HepG2 (cell line): Measurements from ENCODE around the gene ANKRD42. TPM values are rescaled to one million over a fixed set of nuclear protein-coding genes. Genes with fewer than 3 reads are reported as not detected.

Experiments
- ELK4 ChIP-seq: sonication (generic); formaldehyde crosslinking; IDR thresholded peaks from 2 replicates; pipeline ENCODE4 v1.9.0; 2021; ENCODE audit warnings: missing genetic modification reagents, borderline replicate concordance
- ERF ChIP-seq: IDR thresholded peaks from 2 replicates; pipeline ENCODE4 v1.6.1; 2018; ENCODE audit warnings: missing biosample characterization, missing genetic modification reagents
- FOXK1 ChIP-seq: sonication (generic); formaldehyde crosslinking; IDR thresholded peaks from 2 replicates; pipeline ENCODE4 v1.4.0; 2020; ENCODE audit warnings: low read depth, missing genetic modification reagents, borderline replicate concordance
- IKZF4 ChIP-seq: sonication (generic); formaldehyde crosslinking; IDR thresholded peaks from 2 replicates; pipeline ENCODE4 v1.5.1; 2020; ENCODE audit warnings: borderline replicate concordance, mild to moderate bottlenecking, low read depth, missing genetic modification reagents; ENCODE audit errors: not compliant biosample characterization
- ISL2 ChIP-seq: sonication (generic); formaldehyde crosslinking; IDR thresholded peaks from 2 replicates; pipeline ENCODE4 v1.5.0; 2020; ENCODE audit warnings: missing genetic modification reagents
- KDM3A ChIP-seq: IDR thresholded peaks from 2 replicates; pipeline ENCODE4 v1.6.1; 2018; ENCODE audit warnings: low read depth, missing compliant biosample characterization
- KMT2B ChIP-seq: IDR thresholded peaks from 2 replicates; pipeline ENCODE4 v1.6.1; 2016; ENCODE audit warnings: missing genetic modification reagents, missing compliant biosample characterization
- NAIF1 ChIP-seq: sonication (generic); formaldehyde crosslinking; IDR thresholded peaks from 2 replicates; pipeline ENCODE4 v1.5.0; 2020; ENCODE audit warnings: mild to moderate bottlenecking, missing genetic modification reagents, borderline replicate concordance
- SAP130 ChIP-seq: IDR thresholded peaks from 2 replicates; pipeline ENCODE4 v1.6.1; 2016; ENCODE audit warnings: low read depth
- SNAPC2 ChIP-seq: sonication (generic); formaldehyde crosslinking; IDR thresholded peaks from 2 replicates; pipeline ENCODE4 v1.8.1; 2022; ENCODE audit warnings: mild to moderate bottlenecking, missing genetic modification reagents
- SRSF1 ChIP-seq: fragments of 200-400 bp; formaldehyde crosslinking; optimal IDR thresholded peaks from 2 replicates; pipeline ENCODE3; 2017; ENCODE audit warnings: mild to moderate bottlenecking, low read depth, low read length, moderate library complexity
- TCF12 ChIP-seq, 2 experiments: fragments of 450-650 bp in 1 of 2; sonication (generic) in 1 of 2; formaldehyde crosslinking in 1 of 2; IDR thresholded peaks; 2 replicates each; pipeline versions ENCODE4 v1.6.1 to v1.8.0; 2017 to 2022; ENCODE audit warnings: antibody characterized with exemption in 1 of 2, mild to moderate bottlenecking in 1 of 2, missing genetic modification reagents in 1 of 2, moderate library complexity in 1 of 2
- TIGD3 ChIP-seq: sonication (generic); formaldehyde crosslinking; IDR thresholded peaks from 2 replicates; pipeline ENCODE4 v1.5.1; 2020; ENCODE audit warnings: mild to moderate bottlenecking, missing genetic modification reagents, borderline replicate concordance
- ZBTB20 ChIP-seq: sonication (generic); formaldehyde crosslinking; IDR thresholded peaks from 2 replicates; pipeline ENCODE4 v1.8.1; 2023; ENCODE audit warnings: missing genetic modification reagents, low read depth, mild to moderate bottlenecking, borderline replicate concordance
- ZNF251 ChIP-seq: sonication (generic); formaldehyde crosslinking; IDR thresholded peaks from 2 replicates; pipeline ENCODE4 v1.9.0; 2021; ENCODE audit warnings: mild to moderate bottlenecking, missing genetic modification reagents
- ZNF256 ChIP-seq: sonication (generic); formaldehyde crosslinking; conservative IDR thresholded peaks from 2 replicates; pipeline ENCODE4 v1.4.0; 2020; ENCODE audit warnings: missing genetic modification reagents
- ZNF276 ChIP-seq: sonication (generic); formaldehyde crosslinking; IDR thresholded peaks from 2 replicates; pipeline ENCODE4 v1.4.0; 2020; ENCODE audit warnings: mild to moderate bottlenecking, low read depth, missing genetic modification reagents
- ZNF292 ChIP-seq: sonication (generic); formaldehyde crosslinking; IDR thresholded peaks from 2 replicates; pipeline ENCODE4 v1.8.1; 2022; ENCODE audit warnings: mild to moderate bottlenecking, low read depth, missing genetic modification reagents, borderline replicate concordance
- ZNF317 ChIP-seq: sonication (generic); formaldehyde crosslinking; IDR thresholded peaks from 2 replicates; pipeline ENCODE4 v1.5.0; 2020; ENCODE audit warnings: mild to moderate bottlenecking, missing genetic modification reagents
- ZNF569 ChIP-seq: sonication (generic); formaldehyde crosslinking; IDR thresholded peaks from 2 replicates; pipeline ENCODE4 v1.5.0; 2020; ENCODE audit warnings: mild to moderate bottlenecking, missing genetic modification reagents, moderate library complexity, borderline replicate concordance
- ZNF644 ChIP-seq: IDR thresholded peaks from 2 replicates; pipeline ENCODE4 v1.6.1; 2016; ENCODE audit warnings: low read depth
- ZNF781 ChIP-seq: sonication (generic); formaldehyde crosslinking; IDR thresholded peaks from 2 replicates; pipeline ENCODE4 v1.5.1; 2020; ENCODE audit warnings: borderline replicate concordance, mild to moderate bottlenecking, missing genetic modification reagents; ENCODE audit errors: not compliant biosample characterization
- polyA plus RNA-seq, 8 experiments: library from polyadenylated mRNA; depleted of rRNA in 3 of 8; stranded (reverse) in 7 of 8; unstranded in 1 of 8; fragments of >200 nt; fragmentation: Illumina TruSeq in 4 of 8; extraction: Trizol in 4 of 8; gene quantifications; 2 replicates each; pipeline versions ENCODE4 v1.2.1 to v1.2.3, GENCODE V29; 2011 to 2016; ENCODE audit warnings: low read depth in 4 of 8, missing spikeins in 1 of 8, mixed read lengths in 1 of 8; ENCODE audit not compliant: insufficient read depth in 1 of 8
- total RNA-seq, 5 experiments: library from RNA; depleted of rRNA; stranded (reverse); fragments of >200 nt; fragmentation: Illumina TruSeq; extraction: Trizol; gene quantifications; 2 replicates each; pipeline ENCODE4 v1.2.3, GENCODE V29; 2016; ENCODE audit warnings: low read depth in 1 of 5
- TF ChIP-seq, protein P1 (sequence below): sonication (generic); formaldehyde crosslinking; IDR thresholded peaks from 2 replicates; pipeline ENCODE4 v1.8.0; 2022; ENCODE audit warnings: missing genetic modification reagents, mild to moderate bottlenecking, inconsistent platforms, borderline replicate concordance

The ANKRD42 gene
- total and polyA plus RNA-seq, 2 of the 13 experiments (the other 11 are each of a cell fraction or from before 2014, with no cell fraction given) = 2.2 to 3.7 TPM

GRCh38 chr11:83285771-83286528, 92.4 kb downstream of the ANKRD42 start, which contains the start of gene CCDC90B (continued):
- TF ChIP-seq ZNF292 (CRISPR knock-in tag) (no peak), NAIF1 (CRISPR knock-in tag) (0 out of 2 replicates have a peak, but pooled peaks have one; percentile 68), ERF (CRISPR knock-in tag) (peak; percentile 78), SNAPC2 (peak; percentile 71; the same call in 1 of the 2 replicates), ZNF781 (CRISPR knock-in tag) (peak; percentile 94), ISL2 (CRISPR knock-in tag) (no peak), TCF12 (IDR thresholded peaks at IDR 0.05) (no peak), TCF12 (CRISPR knock-in tag; IDR thresholded peaks at IDR 0.05) (no peak), FOXK1 (CRISPR knock-in tag) (peak; percentile 56; the same call in 1 of the 2 replicates), SRSF1 (peak; percentile 80), IKZF4 (no peak), ZNF251 (CRISPR knock-in tag) (no peak), ZBTB20 (CRISPR knock-in tag) (peak; percentile 69), ZNF569 (CRISPR knock-in tag) (peak; percentile 77; the same call in 1 of the 2 replicates), ZNF276 (CRISPR knock-in tag) (peak; percentile 59; the same call in 1 of the 2 replicates), ZNF644 (CRISPR knock-in tag) (0 out of 2 replicates have a peak, but pooled peaks have one; percentile 10), ZNF256 (CRISPR knock-in tag) (no peak), ZNF317 (no peak; the same call in 1 of the 2 replicates), ELK4 (CRISPR knock-in tag) (no peak), KDM3A (CRISPR knock-in tag) (peak; percentile 28), KMT2B (CRISPR knock-in tag) (peak; percentile 72; the same call in 1 of the 2 replicates), SAP130 (peak; percentile 85), TIGD3 (CRISPR knock-in tag) (0 out of 2 replicates have a peak, but pooled peaks have one; percentile 23)
- TF ChIP-seq, protein P1, sequence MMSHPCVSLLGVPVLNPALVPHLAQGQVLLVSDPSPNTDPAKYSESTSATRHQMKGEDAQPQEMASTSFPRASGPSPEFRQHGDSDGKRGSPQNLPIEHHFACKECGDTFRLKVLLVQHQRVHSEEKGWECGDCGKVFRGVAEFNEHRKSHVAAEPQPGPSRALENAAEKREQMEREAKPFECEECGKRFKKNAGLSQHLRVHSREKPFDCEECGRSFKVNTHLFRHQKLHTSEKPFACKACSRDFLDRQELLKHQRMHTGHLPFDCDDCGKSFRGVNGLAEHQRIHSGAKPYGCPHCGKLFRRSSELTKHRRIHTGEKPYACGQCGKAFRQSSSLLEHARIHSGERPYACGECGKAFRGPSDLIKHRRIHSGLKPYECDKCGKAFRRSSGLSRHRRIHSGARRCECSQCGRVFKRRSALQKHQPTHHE (CRISPR knock-in tag) = peak; percentile 75; the same call in 1 of the 2 replicates
